Measurements from ENCODE around the gene CNPPD1. TPM values are rescaled to one million over a fixed set of nuclear protein-coding genes. Genes with fewer than 3 reads are reported as not detected.

The CNPPD1 gene
- total RNA-seq, 1 donor from 2014 or later = 37.8 TPM

- peak overlapping the region; percentile 22 for H3K4me3 Mint-ChIP-seq
- H3K36me3 Mint-ChIP-seq = peaks cover 11% of the 10 kb centered on the region
- no peak overlapping the region for H3K27ac Mint-ChIP-seq
Measured at GRCh38 chr2:219219784-219220532, 43.2 kb upstream of the CNPPD1 start.

GRCh38 chr2:219218732-219219701 is 42.3 kb upstream of the CNPPD1 start, which contains the start of gene ABCB6:
Gene ABCB6 (minus strand): TSS chr2:219218958. CDS start chr2:219218673, 285 bp downstream.
- Mint-ChIP-seq H3K27ac (peak within 1 kb of the TSS; percentile 99), H3K9me3 (no peaks in the 10 kb centered on the region), H3K4me1 (ENCODE audit: unreplicated experiment) (peaks cover 18% of the 10 kb centered on the region), H3K36me3 (peaks cover 8% of the 10 kb centered on the region), H3K4me3 (peak within 1 kb of the TSS; percentile 95), H3K27me3 (no peaks in the 10 kb centered on the region)
- TF ChIP-seq CTCF (conservative IDR thresholded peaks at IDR 0.05) = no peak
- DNase-seq (ENCODE audit: extremely low spot score, unreplicated experiment) = peak; percentile 94

More at GRCh38 chr2:219219784-219220532, 43.2 kb upstream of the CNPPD1 start:
- DNase-seq (ENCODE audit: extremely low spot score, unreplicated experiment) = no peak
- Mint-ChIP-seq H3K27me3 (no peaks in the 10 kb centered on the region), H3K9me3 (no peaks in the 10 kb centered on the region), H3K4me1 (ENCODE audit: unreplicated experiment) (peaks cover 15% of the 10 kb centered on the region)
- no peak for TF ChIP-seq CTCF (conservative IDR thresholded peaks at IDR 0.05)

- peak; percentile 78 for DNase-seq (ENCODE audit: extremely low spot score, unreplicated experiment)
- Mint-ChIP-seq H3K27me3 (no peaks in the 10 kb centered on the region), H3K36me3 (peaks cover 8% of the 10 kb centered on the region), H3K9me3 (no peaks in the 10 kb centered on the region), H3K27ac (peak overlapping the region; percentile 99), H3K4me1 (ENCODE audit: unreplicated experiment) (peaks cover 18% of the 10 kb centered on the region), H3K4me3 (peak overlapping the region; percentile 95)
- TF ChIP-seq CTCF (conservative IDR thresholded peaks at IDR 0.05) = no peak
Measured at GRCh38 chr2:219218217-219218731, 41.5 kb upstream of the CNPPD1 start.

GRCh38 chr2:219216535-219216915 is 39.8 kb upstream of the CNPPD1 start:
- H3K27me3 Mint-ChIP-seq = no peaks in the 10 kb centered on the region
- no peaks in the 10 kb centered on the region for H3K9me3 Mint-ChIP-seq
- H3K4me3 Mint-ChIP-seq = peak overlapping the region; percentile 67
- peak overlapping the region; percentile 52 for H3K27ac Mint-ChIP-seq
- TF ChIP-seq CTCF (conservative IDR thresholded peaks at IDR 0.05) = no peak
- DNase-seq (ENCODE audit: extremely low spot score, unreplicated experiment) = no peak
- H3K36me3 Mint-ChIP-seq = peaks cover 7% of the 10 kb centered on the region
- H3K4me1 Mint-ChIP-seq (ENCODE audit: unreplicated experiment) = peaks cover 18% of the 10 kb centered on the region

- TF ChIP-seq CTCF (conservative IDR thresholded peaks at IDR 0.05) = no peak
- peak overlapping the region; percentile 52 for H3K27ac Mint-ChIP-seq
- peaks cover 18% of the 10 kb centered on the region for H3K4me1 Mint-ChIP-seq (ENCODE audit: unreplicated experiment)
- H3K36me3 Mint-ChIP-seq = peaks cover 3% of the 10 kb centered on the region
- no peak for DNase-seq (ENCODE audit: extremely low spot score, unreplicated experiment)
- no peaks in the 10 kb centered on the region for H3K9me3 Mint-ChIP-seq
- H3K4me3 Mint-ChIP-seq = peak overlapping the region; percentile 22
- no peaks in the 10 kb centered on the region for H3K27me3 Mint-ChIP-seq
Measured at GRCh38 chr2:219215871-219216534, 39.3 kb upstream of the CNPPD1 start.
